Right lung (tissue), 5 donors: Measurements from ENCODE around the gene CYTH4. TPM values are rescaled to one million over a fixed set of nuclear protein-coding genes. Genes with fewer than 3 reads are reported as not detected.

Experiments
- DNase-seq, 2 donors: peaks; one replicate each; pipeline ENCODE4 v3.0.0-alpha.2; 2013
- polyA plus RNA-seq, 5 donors: library from polyadenylated mRNA; unstranded; fragments of 120-200 nt; gene quantifications; one replicate each; pipeline versions ENCODE4 v1.2.1 to v1.2.3, GENCODE V29; 2013; ENCODE audit warnings: inconsistent platforms in 1 of 5, low replicate concordance in 1 of 5; ENCODE audit not compliant: insufficient read length in 5 of 5, insufficient read depth in 1 of 5

Gene CYTH4
- polyA plus RNA-seq, 5 donors = 4.5 to 6.0 (median 5.2) TPM

GRCh38 chr22:37267661-37268413 lies 14.5 kb upstream of the CYTH4 start:
- DNase-seq = no peak

- no peak for DNase-seq
These were observed 12.2 kb upstream of the CYTH4 start for GRCh38 chr22:37269936-37270678.

GRCh38 chr22:37270928-37271650 lies 11.2 kb upstream of the CYTH4 start:
- no peak for DNase-seq

DNA sequence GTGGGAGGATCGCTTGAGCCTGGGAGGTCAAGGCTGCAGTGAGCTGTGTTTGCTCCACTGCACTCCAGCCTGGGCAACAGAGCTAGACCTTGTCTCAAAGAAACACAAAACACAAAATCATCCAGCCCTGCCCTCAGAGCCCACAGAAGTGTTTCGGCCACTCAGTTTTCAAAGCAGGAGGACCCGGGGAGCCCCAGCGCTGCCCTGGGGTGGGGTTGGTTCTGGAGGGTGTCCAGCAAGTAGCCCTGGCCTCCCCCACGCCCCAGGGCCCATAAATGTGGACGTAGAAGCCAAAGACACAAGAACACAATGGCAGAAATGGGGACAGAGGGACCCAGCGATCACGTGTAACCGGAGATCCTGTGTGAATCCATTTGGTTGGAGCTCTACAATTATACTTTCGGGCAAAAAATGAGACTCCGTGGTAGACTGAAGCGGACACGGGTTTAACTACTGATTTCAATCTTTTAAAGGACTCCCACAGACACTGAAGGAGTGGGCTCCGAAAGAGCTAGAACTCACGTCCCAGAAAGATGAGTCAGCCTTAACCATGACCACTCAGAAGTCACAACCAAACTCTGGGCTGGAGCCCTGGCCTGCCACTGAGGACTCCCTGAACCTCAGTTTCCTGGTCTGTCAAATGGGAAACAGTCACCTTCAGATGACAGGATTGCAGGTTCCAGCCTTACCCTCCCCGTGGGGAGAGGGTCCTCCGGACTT lies 9.0 kb upstream of the CYTH4 start:
- no peak for DNase-seq

- no peak for DNase-seq
These were observed 8.5 kb upstream of the CYTH4 start for GRCh38 chr22:37273846-37274225.

DNA sequence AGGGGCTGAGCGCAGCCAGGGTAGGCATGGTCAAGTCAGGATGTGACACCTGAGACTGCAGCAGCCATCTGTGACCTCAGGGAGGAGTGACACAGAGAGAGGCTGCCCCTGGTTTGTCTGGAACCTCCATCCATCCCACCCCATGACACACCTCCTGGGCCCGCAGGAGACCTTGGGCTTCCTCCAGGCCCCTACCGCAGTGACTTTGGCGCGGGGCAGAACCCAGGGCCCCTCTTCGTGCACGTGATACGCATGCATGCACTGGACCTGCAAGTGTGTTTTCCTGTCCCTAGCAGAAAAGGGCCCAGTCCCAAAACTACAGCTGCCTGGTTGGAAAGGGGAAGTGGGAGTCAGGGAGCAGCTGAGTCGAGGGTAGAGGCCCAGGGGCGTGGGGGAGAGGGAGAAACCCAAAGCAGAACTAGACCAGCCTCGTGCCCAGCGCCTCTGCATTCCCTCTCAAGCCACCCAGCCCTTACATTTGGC lies 7.9 kb upstream of the CYTH4 start:
- no peak for DNase-seq

DNA sequence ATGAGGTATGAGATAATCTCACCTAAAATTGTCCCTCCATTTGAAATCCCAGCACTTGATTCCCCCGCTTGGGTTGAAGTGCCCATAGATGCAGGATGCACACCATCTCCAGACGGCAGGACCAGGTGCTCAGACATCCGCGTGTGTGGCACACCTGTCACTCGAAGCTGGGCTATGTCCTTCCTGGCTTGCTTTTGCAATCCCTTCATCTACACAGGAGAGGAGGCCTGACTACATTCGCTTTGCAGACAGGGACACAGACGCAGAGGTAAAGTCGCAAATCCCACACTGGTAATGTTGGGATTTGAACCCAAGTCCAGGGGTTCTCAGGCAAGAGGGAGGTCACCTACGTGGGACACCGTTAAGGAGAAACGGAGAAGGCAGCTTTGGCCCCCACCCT lies 7.2 kb upstream of the CYTH4 start:
- no peak for DNase-seq

DNA sequence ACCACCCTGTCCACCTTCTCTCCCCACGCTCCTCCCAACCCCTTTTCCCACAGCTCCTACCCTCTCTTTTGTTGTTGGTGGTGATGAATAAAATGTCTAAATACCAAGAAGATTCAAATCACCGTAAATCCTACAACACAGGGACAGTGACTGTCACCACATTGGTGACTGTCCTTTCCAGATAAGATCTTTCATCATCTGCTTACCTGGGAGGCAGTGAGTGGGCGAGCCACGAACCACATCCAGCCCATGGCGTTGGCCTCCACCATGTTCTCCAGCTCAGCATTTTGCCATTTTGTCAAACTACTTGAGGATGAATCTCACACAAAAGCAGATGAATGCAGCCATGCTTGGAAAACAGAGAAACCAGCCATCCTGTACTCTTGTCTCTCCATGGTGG lies 6.7 kb upstream of the CYTH4 start:
- no peak for DNase-seq

- no peak for DNase-seq
These were observed 5.5 kb upstream of the CYTH4 start for GRCh38 chr22:37276776-37277175.

DNA sequence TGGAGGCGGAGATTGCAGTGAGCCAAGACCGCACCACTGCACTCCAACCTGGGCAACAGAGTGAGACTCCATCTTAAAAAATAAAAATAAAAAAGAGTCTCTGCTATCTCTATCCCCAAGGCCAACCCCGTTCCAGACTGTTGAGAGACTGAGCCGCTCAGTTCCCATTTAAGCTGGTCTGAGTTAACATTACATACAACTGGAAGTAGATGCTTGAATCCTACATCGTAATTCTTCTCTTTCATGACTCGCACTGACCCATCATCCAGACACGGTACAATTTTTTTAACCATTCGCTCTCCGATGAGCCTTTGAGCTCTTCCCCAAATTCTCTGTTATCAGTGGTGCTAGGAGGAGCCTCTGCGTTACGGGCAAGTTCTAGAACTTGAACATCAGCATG lies 4.9 kb upstream of the CYTH4 start:
- no peak for DNase-seq

GRCh38 chr22:37278261-37278660 lies 4.0 kb upstream of the CYTH4 start:
- no peak for DNase-seq

- DNase-seq = no peak
These were observed 2.8 kb upstream of the CYTH4 start for GRCh38 chr22:37279331-37280181.

DNA sequence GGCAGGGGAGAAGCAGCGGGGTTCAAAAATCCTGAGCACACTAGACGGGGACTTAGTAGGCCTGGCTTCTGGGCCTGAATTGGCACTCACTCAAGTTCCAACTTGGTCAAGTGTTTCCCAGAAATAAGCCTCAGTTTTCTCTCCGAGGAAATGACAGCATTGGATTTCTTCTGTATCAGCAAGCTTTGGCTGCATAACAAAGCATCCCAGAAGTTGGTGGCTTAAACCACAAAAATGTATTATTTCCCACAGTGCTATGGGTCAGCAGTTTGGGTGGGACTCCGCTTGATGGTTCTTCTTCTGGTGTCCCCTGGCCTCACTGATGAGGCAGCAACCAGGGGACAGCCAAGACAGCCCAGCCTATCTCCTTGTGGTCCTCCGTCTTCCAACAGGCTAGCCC lies 1.6 kb upstream of the CYTH4 start:
- DNase-seq = no peak

GRCh38 chr22:37281195-37281594 lies 1.1 kb upstream of the CYTH4 start:
- no peak for DNase-seq

DNA sequence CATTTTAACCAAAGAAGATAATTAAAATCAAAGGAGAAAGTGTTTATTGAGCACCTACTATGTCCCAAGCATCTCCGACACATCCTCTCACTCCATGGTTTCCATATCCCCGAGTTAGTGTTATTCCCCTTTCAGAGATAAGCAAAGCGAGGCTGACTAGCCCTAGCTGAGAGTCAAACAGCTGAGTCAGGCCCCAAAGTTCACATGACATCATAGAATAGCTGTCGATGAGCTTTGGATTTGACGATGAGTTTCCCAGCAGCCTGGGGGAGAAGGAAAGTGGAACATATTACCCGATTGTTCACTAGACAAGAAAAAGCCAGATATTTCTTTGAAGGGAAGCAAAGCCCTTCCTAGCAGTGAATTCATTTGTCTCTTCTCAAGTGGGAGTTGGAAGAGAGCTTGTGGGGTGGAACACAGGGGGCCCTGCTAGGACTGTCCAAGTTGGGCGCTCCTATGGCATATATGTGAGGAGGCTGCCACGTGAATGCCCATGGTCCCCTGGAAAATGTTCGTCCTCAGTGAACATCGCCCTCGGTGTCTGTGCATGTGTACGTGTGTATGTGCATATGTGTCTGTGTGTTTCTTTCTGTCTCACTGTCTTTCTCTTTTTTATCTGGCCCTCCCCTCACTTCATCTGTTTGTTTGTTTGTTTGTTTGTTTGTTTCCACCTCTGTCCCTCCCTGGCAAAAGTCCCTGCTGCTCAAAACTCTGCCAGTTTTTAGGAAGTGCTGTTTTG lies 493 bp upstream of the CYTH4 start:
- DNase-seq = no peak

- DNase-seq = no peak
These were observed 1.2 kb downstream of the CYTH4 start for GRCh38 chr22:37283393-37283937.

- no peak for DNase-seq
These were observed 2.0 kb downstream of the CYTH4 start for GRCh38 chr22:37284126-37284804.

DNA sequence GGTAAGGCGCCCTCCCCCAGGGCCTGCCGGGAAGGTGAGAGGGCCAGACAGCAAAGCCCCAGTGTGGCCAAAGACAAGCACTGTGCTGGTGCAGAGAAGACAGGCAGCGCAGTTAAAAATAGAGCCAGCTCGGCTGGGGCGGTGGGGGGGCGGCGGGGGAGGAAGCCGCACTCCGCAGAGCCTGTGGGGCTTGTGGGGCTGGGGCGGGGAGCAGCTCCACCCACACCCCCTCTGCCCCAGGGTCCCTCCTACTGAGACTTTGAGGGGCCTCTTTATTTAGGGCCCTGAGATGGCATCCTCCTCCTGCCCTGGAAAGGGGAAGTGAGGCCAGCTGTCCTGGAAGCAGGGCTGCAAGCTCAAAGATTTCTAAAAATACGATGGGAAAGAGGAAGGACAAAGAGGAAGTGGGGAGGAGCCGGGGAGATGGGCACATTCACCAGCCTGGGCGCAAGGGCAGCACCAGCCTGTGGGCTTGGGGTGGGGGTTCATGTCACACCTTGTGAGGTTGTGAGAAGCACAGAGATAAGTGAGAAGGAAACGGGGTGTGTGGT lies 2.6 kb downstream of the CYTH4 start:
- no peak for DNase-seq

GRCh38 chr22:37285937-37286336 lies 3.6 kb downstream of the CYTH4 start:
- no peak for DNase-seq
